ACC112 (cell line): ENCODE results near the gene WWOX.
"Not testable (repeated sequence)": the region's sequence is repeated elsewhere in the genome, so short reads cannot be mapped to it uniquely, and the experiment has no call there.

Source experiments
- H2AFZ ChIP-seq: fragments of 200-600 bp; sonication (generic); one replicate; pipeline ENCODE4 v1.6.0; 2017; ENCODE audit warnings: antibody characterized with exemption, low read length; ENCODE audit not compliant: unreplicated experiment
- H3K27ac ChIP-seq: fragments of 200-600 bp; sonication (generic); 2 replicates; pipeline ENCODE4 v1.5.1; 2014; ENCODE audit warnings: low read depth, mild to moderate bottlenecking, antibody characterized with exemption, low read length, moderate library complexity
- H3K27me3 ChIP-seq: fragments of 200-600 bp; sonication (generic); 2 replicates; pipeline ENCODE4 v1.6.1; 2014; ENCODE audit warnings: mild to moderate bottlenecking, antibody characterized with exemption, low read length, moderate library complexity, mixed read lengths; ENCODE audit not compliant: insufficient read depth
- H3K36me3 ChIP-seq: fragments of 200-600 bp; sonication (generic); 2 replicates; pipeline ENCODE4 v1.6.1; 2016; ENCODE audit warnings: mild to moderate bottlenecking, antibody characterized with exemption, low read length, moderate library complexity, mixed read lengths; ENCODE audit not compliant: insufficient read depth
- H3K4me1 ChIP-seq: fragments of 200-600 bp; sonication (generic); one replicate; pipeline ENCODE4 v1.6.1; 2016; ENCODE audit warnings: low read length, mixed read lengths; ENCODE audit not compliant: insufficient read depth, unreplicated experiment, control insufficient read depth
- H3K4me3 ChIP-seq: fragments of 200-600 bp; sonication (generic); 2 replicates; pipeline ENCODE4 v1.5.1; 2014; ENCODE audit warnings: mild to moderate bottlenecking, low read depth, low read length
- H3K79me2 ChIP-seq: fragments of 200-600 bp; sonication (generic); one replicate; pipeline ENCODE4 v1.6.0; 2016; ENCODE audit warnings: low read length; ENCODE audit not compliant: control insufficient read depth, unreplicated experiment, insufficient read depth

The WWOX gene

DNA sequence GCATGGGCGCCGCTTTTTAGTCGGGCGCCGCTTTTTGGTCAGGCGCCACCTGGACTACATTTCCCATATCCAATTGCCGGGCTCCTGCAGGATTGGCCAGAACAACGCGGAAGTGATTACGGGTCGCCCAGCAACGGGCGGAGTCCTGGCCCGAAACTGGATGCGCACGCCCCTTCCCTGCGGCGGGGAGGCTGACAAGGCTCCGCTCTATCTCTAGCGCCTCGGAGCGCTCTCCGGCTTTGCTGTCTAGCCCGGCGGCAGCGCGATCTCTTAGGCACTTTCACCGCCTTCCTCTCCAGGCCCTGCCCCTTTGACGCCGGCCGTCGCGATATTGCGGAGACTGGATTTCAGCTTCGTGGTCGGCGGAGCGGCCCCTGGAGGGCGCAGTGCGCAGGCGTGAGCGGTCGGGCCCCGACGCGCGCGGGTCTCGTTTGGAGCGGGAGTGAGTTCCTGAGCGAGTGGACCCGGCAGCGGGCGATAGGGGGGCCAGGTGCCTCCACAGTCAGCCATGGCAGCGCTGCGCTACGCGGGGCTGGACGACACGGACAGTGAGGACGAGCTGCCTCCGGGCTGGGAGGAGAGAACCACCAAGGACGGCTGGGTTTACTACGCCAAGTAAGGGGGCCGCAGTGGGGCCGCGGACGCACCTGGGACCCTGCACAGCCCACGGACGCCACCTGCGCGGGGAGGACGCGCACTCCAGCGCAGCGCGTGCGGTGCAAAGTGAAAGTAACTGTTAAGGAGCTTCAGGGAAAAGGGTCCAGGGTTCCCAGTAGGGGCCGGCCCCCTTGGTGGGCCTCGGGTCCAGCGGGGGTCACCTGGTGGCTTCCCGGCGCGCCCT, at the start of gene WWOX:
TSS of gene WWOX (plus strand) at position 384 of the 841 bp plus-strand sequence.
- H3K36me3 ChIP-seq, result no peaks in the 10 kb centered on the region
- peak within 1 kb of the TSS; percentile 49 for H3K27ac ChIP-seq
- peak within 1 kb of the TSS; percentile 99 for H2AFZ ChIP-seq
- peaks cover 6% of the 10 kb centered on the region for H3K79me2 ChIP-seq
- peaks cover 6% of the 10 kb centered on the region; the same call in 1 of the 2 replicates for H3K27me3 ChIP-seq
- peaks cover 5% of the 10 kb centered on the region for H3K4me1 ChIP-seq
- H3K4me3 ChIP-seq, result peak within 1 kb of the TSS; percentile 94

DNA sequence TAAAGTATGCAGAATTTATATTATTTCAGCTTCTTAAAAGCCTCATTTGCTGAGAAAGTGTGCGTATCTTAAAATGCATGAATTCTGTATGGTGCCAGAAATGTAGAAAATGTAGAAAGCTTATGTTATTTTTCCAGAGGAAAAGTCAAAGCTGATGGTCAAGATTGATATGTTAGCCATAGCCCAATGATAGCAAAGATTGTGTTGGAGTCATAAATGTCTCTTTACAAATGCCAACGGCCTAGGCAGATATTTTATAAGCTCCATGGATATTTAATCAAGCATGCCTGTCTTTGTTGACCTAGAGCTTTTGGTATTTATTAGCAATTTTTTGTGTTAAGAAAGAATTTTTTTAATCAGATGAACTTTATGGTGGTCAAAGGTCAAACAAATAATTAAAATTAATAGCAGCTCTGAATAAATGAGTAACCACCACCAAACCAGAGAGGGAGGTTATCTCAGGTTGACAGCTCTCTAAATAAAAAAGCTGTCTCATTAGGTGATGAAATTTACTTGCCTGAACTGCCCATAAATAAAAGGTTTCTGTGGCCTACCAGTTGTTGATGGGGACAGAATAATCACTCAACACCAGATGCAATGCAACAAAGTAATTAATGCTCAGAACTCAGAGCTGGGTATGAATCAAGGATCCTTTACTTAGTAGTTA, 48.6 kb upstream of the WWOX start:
- H2AFZ ChIP-seq, result no peak overlapping the region
- H3K79me2 ChIP-seq, result no peaks in the 10 kb centered on the region
- no peaks in the 10 kb centered on the region for H3K36me3 ChIP-seq
- H3K4me1 ChIP-seq, result no peaks in the 10 kb centered on the region
- no peak overlapping the region for H3K27ac ChIP-seq
- H3K27me3 ChIP-seq, result peaks cover 2% of the 10 kb centered on the region; the same call in 1 of the 2 replicates
- no peak overlapping the region for H3K4me3 ChIP-seq

DNA sequence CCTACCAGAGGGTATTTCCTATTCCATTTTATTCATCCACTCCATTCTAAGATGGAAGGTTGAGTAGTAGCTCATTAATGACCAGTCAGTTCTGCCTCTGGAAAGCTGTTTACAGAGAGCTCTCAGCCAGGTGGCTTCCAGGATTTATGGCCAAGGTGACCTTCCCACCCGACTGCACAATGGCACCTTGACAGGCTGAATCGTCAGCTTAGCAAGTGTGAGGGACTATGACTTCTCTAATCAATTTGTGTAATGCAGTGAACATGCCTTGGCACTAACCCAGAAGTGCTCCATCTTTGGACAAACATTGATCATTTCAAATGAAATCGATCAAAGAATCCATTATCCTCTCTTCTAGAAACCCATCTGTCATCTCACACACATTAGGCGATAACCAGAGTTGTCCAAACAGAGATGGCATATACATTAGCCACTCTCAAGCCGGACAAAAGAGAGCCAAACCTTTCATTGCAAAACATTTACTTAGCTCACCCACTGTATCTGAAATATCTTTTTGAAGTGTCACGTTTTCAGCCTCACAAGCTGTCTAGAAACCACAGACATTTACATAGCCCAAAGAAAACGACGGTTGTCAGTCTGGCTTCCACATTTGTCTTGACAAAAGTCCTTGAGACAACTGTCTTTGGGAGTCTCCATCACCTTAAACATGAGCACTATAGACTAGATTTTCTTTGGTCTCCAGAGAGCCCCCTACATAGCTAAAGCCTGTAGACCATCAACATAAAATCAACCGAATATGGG, 41.5 kb upstream of the WWOX start:
- Histone ChIP-seq H3K36me3 (no peaks in the 10 kb centered on the region), H3K79me2 (no peaks in the 10 kb centered on the region), H3K27me3 (no peaks in the 10 kb centered on the region), H3K4me1 (no peaks in the 10 kb centered on the region), H3K27ac (no peak overlapping the region), H2AFZ (no peak overlapping the region), H3K4me3 (no peak overlapping the region)

DNA sequence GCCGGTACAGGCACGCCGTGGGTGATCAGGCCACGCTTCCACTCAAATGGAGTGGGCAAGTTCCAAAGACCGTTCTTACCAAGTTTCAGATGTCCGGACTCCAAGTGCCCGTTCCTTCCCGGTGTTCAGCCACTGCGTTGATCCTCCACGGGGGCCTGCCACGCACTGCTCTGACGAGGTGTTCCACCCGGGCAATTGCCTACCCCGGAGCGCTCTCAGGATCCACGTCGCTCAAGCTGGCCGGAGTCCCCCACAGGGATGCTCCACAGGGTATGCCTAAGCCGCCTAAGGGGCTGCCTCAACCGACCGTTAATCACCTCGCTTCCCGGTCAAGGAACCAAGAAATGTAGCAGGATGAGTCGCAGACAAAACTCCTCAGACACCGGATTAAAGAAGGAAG, 39.6 kb upstream of the WWOX start:
- H3K27me3 ChIP-seq, H3K36me3 ChIP-seq, H3K79me2 ChIP-seq, H3K27ac ChIP-seq, H3K4me1 ChIP-seq, H3K4me3 ChIP-seq, H2AFZ ChIP-seq: not testable (repeated sequence)

DNA sequence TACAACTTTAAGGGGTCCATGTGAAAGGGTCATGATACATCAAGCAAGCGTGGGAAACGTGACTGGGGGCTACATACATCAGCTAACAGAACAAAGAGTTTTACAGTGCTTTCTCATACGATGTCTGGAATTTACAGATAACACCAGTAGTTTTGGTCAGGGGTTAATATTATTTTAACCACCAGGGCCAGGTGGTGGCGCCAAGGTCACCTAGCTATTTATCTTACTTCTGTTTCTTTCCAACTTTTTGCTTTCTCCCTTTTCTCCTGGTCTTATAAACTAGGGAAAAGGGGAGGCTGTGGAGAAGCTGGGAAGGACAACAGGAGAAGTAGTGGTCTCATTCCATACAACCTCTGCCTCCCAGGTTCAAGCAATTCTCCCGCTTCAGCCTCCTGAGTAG, 39.2 kb upstream of the WWOX start:
- no peak overlapping the region for H3K4me3 ChIP-seq
- H3K27me3 ChIP-seq, result peaks cover 7% of the 10 kb centered on the region; the same call in 1 of the 2 replicates
- no peaks in the 10 kb centered on the region for H3K79me2 ChIP-seq
- no peak overlapping the region for H3K27ac ChIP-seq
- H3K4me1 ChIP-seq, result no peaks in the 10 kb centered on the region
- no peak overlapping the region for H2AFZ ChIP-seq
- H3K36me3 ChIP-seq, result no peaks in the 10 kb centered on the region

DNA sequence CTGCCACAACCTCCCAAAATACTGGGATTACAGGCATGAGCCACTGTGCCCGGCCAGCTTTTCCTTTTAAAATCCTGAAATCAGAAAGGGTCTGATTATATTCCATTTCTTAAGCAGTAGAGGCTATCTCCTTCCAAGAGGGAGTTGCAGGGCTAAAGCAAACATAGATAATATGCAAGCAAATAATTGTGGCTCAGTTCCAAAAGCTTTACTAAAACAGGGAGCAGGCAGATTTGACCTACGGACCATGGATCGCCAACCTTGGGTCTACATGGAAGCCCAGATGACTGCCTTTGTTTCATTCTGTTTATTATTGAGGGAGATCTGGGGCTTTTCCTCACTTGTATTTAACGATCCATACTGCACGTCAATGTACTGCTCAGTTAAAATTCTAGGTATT, 38.6 kb upstream of the WWOX start:
- H2AFZ ChIP-seq, result no peak overlapping the region
- no peaks in the 10 kb centered on the region for H3K36me3 ChIP-seq
- peaks cover 11% of the 10 kb centered on the region; the same call in 1 of the 2 replicates for H3K27me3 ChIP-seq
- no peaks in the 10 kb centered on the region for H3K4me1 ChIP-seq
- no peak overlapping the region for H3K4me3 ChIP-seq
- no peaks in the 10 kb centered on the region for H3K79me2 ChIP-seq
- H3K27ac ChIP-seq, result no peak overlapping the region

DNA sequence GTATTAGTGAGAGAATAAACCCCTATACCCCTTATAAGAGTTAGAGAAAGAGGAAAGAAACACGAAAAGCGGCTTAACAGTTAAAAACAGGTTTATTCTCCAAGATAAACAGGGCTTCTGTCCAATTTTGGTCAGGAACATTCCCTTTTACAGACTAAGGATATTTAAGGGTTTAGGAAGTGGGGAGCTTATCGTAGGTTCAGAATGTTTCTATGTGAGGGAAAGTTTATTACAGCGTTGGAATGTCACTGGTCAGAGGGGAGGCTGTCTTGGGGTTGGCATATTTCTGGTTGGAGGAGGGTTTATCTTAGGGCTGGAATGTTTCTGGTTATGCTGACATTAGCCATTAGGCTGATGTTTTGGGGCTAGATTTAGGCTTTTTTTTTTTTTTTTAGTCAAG, 34.1 kb upstream of the WWOX start:
- H3K27me3 ChIP-seq, result peaks cover 12% of the 10 kb centered on the region; the same call in 1 of the 2 replicates
- no peaks in the 10 kb centered on the region for H3K4me1 ChIP-seq
- H3K36me3 ChIP-seq, result no peaks in the 10 kb centered on the region
- H3K4me3 ChIP-seq, result no peak overlapping the region
- H2AFZ ChIP-seq, result no peak overlapping the region
- no peak overlapping the region for H3K27ac ChIP-seq
- H3K79me2 ChIP-seq, result no peaks in the 10 kb centered on the region

DNA sequence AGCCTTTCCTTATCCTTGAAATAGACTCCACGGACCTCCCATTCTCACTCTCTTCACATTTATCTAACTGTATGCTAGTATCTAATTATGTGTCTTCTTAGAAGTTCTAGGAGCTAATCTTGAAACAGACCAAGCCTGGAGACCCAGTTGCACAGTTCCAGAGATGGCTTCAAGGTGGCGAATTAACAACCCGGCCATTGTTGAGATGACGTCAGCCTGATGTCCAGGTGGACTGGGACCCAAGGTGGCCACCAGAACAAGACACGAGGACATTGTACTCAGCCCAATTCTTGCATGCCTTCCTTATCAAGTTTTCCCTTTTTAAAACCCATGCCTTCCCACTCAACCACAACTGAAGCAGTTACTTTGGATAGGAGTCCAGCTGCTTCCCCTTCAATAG, 29.5 kb upstream of the WWOX start:
- no peaks in the 10 kb centered on the region for H3K4me1 ChIP-seq
- no peaks in the 10 kb centered on the region for H3K36me3 ChIP-seq
- peaks cover 10% of the 10 kb centered on the region; the same call in 1 of the 2 replicates for H3K27me3 ChIP-seq
- no peak overlapping the region for H3K4me3 ChIP-seq
- H2AFZ ChIP-seq, result no peak overlapping the region
- no peak overlapping the region for H3K27ac ChIP-seq
- no peaks in the 10 kb centered on the region for H3K79me2 ChIP-seq

DNA sequence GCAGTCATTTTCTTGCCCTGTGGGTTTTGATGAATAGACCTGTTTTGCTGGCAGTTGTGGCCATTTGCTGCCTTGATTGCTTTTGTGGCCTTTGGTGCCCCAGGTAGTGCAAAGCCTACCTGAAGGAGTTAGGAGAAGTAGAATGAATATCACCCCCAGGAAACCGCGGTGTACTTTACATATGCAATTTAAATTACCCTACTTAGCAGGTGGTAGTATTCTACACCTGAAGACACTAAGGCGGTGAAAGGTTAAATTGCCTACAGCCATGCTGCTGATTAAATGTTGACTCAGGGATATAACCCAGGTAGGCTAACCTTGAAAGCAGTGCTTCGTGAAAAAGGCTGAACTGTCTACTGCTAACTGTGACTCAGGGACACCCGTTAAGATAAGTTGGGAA, 27.2 kb upstream of the WWOX start:
- Histone ChIP-seq H3K27me3 (peaks cover 4% of the 10 kb centered on the region; the same call in 1 of the 2 replicates), H3K36me3 (no peaks in the 10 kb centered on the region), H3K4me3 (no peak overlapping the region), H3K79me2 (no peaks in the 10 kb centered on the region), H3K27ac (no peak overlapping the region), H3K4me1 (no peaks in the 10 kb centered on the region), H2AFZ (no peak overlapping the region)

DNA sequence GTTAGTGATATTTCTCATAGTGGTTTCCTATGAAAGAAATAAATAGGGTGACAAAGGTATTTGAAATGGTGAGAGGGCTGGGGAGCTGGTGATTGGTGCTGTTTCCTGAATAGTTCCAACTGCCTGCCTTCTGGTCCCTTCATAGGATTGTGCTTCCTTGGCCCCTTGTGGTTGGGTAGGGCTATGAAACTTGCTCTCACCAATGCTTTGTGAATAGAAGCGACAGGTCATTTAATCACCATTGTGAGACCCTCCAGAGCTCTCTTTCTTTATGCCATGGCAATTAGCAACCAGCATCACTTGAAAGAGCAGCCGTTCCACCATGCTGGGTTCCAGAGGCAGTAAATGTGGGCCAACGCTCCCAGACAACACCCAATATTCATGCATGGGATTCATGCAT, 23.7 kb upstream of the WWOX start:
- H3K4me3 ChIP-seq, result no peak overlapping the region
- H3K79me2 ChIP-seq, result no peaks in the 10 kb centered on the region
- peaks cover 11% of the 10 kb centered on the region; the same call in 1 of the 2 replicates for H3K27me3 ChIP-seq
- no peak overlapping the region for H3K27ac ChIP-seq
- H3K36me3 ChIP-seq, result no peaks in the 10 kb centered on the region
- no peaks in the 10 kb centered on the region for H3K4me1 ChIP-seq
- H2AFZ ChIP-seq, result no peak overlapping the region
